ENCODE data around the gene SGIP1. TPM values are rescaled to one million over a fixed set of nuclear protein-coding genes. Genes with fewer than 3 reads are reported as not detected.
"Not testable (repeated sequence)": the region's sequence is repeated elsewhere in the genome, so short reads cannot be mapped to it uniquely, and the experiment has no call there.

Gene SGIP1
- total RNA-seq, 2 donors from 2014 or later = 1.3 to 6.2 TPM

DNA sequence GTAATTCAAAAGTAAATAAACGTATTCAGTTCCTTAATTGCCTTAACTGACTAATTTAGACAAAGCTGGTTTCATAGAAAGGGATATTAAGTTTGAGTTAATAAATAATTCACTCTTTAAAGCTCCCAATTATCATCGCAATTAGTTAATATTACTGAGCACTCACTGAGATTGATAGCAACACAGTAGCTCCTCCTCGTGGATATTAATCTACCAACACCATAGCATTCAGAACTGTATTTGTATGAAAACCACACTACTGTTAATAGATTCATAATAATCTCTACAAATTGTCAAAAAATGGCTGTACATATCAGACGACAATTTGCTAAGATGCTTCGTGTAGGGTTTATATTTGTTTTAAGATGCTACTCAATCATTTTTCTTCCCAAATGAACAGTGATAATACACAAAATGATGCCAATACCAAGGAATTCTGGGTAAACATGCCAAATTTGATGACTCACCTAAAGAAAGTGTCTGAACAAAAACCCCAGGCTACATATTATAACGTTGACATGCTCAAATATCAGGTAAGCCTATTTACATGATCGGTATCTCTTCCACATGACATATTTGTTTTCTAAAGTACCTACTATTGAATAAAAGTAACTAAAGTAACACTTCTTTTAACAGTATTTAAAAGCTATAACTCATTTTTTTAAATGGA is 199.5 kb downstream of the SGIP1 start:
- no peak for DNase-seq (ENCODE audit: low spot score)
- Histone ChIP-seq H3K4me1 (no peaks in the 10 kb centered on the region), H3K27me3 (no peaks in the 10 kb centered on the region), H3K4me3 (no peak overlapping the region), H3K27ac (no peak overlapping the region), H3K9me3 (no peaks in the 10 kb centered on the region), H3K36me3 (no peaks in the 10 kb centered on the region)
- TF ChIP-seq, protein P1, sequence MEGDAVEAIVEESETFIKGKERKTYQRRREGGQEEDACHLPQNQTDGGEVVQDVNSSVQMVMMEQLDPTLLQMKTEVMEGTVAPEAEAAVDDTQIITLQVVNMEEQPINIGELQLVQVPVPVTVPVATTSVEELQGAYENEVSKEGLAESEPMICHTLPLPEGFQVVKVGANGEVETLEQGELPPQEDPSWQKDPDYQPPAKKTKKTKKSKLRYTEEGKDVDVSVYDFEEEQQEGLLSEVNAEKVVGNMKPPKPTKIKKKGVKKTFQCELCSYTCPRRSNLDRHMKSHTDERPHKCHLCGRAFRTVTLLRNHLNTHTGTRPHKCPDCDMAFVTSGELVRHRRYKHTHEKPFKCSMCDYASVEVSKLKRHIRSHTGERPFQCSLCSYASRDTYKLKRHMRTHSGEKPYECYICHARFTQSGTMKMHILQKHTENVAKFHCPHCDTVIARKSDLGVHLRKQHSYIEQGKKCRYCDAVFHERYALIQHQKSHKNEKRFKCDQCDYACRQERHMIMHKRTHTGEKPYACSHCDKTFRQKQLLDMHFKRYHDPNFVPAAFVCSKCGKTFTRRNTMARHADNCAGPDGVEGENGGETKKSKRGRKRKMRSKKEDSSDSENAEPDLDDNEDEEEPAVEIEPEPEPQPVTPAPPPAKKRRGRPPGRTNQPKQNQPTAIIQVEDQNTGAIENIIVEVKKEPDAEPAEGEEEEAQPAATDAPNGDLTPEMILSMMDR (IDR thresholded peaks at IDR 0.05) = no peak

DNA sequence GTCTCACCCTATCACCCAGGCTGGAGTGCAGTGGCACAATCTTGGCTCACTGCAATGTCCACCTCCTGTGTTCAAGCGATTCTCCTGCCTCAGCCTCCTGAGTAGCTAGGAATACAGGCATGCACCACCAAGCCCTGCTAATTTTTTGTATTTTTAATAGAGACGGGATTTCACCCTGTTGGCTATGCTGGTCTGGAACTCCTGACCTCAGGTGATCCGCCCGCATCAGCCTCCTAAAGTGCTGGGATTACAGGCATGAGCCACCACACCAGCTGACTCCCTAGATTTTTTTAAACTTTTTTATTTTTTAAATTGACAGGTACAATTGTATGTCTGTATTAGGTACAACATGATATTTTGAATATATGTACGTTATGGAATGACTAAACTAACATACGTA is 200.6 kb downstream of the SGIP1 start:
- not testable (repeated sequence) for H3K9me3 ChIP-seq; H3K27me3 ChIP-seq; H3K4me3 ChIP-seq; H3K27ac ChIP-seq; H3K36me3 ChIP-seq; H3K4me1 ChIP-seq; DNase-seq (ENCODE audit: low spot score)

DNA sequence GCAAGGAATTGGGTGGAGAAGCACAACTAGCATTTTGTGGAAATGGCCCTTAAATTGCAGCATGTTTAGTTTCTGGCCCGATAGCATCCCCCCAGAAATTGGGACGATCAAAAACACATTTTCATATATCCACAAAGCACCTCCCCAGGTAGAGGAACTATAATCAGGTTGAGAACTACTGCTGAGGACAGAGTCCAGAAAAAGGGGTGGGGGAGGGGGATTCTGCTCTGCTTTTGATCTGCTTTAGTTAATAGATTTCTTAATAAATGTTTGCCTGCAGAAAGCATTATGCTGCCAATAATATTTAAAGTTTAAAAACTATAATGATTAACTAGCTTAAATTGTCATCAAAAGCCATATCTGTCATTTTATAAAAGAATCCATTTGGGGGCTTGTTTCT is 203.9 kb downstream of the SGIP1 start:
- H3K27ac ChIP-seq = no peak overlapping the region
- no peak overlapping the region for H3K4me3 ChIP-seq
- H3K27me3 ChIP-seq = no peaks in the 10 kb centered on the region
- DNase-seq (ENCODE audit: low spot score) = no peak
- H3K4me1 ChIP-seq = no peaks in the 10 kb centered on the region
- TF ChIP-seq, protein P1 (IDR thresholded peaks at IDR 0.05) = no peak
- no peaks in the 10 kb centered on the region for H3K9me3 ChIP-seq
- no peaks in the 10 kb centered on the region for H3K36me3 ChIP-seq

DNA sequence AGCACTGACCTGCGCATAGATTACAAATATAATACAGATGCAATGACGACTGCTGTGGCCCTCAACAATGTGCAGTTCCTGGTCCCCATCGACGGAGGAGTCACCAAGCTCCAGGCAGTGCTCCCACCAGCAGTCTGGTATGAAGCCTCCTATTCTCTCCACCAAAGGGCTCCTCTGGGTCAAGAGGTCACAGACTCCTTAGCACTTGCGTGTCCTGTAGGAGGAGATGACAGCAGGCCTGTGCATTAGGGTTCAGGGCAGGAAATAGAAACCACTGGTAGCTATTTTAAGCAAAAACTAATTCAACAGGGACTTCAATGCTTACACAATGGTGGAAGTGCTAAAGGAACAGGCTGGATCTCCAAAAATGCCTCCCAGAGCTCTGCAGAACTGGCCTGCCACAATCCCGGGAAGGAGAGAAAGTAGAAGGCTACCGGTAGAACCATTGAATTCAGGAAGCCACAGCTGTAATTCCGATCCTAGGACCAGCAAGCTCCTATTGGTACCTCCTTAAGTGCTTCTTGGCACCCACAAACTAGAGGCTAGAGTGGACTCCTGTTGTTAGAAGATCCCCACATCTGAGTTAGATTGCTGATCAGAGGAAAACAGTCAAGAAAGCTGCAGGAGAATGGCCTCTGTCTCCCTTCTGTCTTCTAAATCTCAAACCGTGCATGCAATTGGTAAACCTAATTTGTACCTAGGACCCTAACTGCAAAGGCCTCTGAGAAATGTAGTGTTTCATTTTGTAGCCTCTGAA is 205.6 kb downstream of the SGIP1 start:
- no peaks in the 10 kb centered on the region for H3K4me1 ChIP-seq
- H3K9me3 ChIP-seq = no peaks in the 10 kb centered on the region
- no peak for DNase-seq (ENCODE audit: low spot score)
- TF ChIP-seq, protein P1 (IDR thresholded peaks at IDR 0.05) = no peak
- H3K27me3 ChIP-seq = no peaks in the 10 kb centered on the region
- no peaks in the 10 kb centered on the region for H3K36me3 ChIP-seq
- no peak overlapping the region for H3K27ac ChIP-seq
- H3K4me3 ChIP-seq = no peak overlapping the region

DNA sequence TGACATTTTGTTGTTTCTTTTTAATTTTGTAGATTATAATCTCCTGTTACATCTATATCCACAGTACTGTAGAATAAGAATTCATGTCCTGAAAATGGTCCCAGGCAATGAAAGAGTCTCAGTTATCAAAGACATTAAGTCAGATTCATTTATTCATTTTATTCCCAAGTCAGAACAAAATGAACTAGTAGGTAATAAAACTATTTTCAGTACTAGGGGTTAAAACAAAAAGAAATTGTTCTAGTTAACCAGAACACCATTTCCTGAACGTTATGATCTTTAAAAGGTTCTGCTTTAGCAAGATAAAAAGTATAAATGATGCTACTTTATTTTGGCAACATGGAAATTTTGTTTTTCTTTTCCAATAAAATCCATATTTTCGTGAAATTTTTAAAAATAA is 211.5 kb downstream of the SGIP1 start:
- TF ChIP-seq, protein P1 (IDR thresholded peaks at IDR 0.05) = no peak
- Histone ChIP-seq H3K4me3 (no peak overlapping the region), H3K27me3 (no peaks in the 10 kb centered on the region), H3K4me1 (no peaks in the 10 kb centered on the region), H3K9me3 (no peaks in the 10 kb centered on the region), H3K27ac (no peak overlapping the region), H3K36me3 (no peaks in the 10 kb centered on the region)
- no peak for DNase-seq (ENCODE audit: low spot score)

DNA sequence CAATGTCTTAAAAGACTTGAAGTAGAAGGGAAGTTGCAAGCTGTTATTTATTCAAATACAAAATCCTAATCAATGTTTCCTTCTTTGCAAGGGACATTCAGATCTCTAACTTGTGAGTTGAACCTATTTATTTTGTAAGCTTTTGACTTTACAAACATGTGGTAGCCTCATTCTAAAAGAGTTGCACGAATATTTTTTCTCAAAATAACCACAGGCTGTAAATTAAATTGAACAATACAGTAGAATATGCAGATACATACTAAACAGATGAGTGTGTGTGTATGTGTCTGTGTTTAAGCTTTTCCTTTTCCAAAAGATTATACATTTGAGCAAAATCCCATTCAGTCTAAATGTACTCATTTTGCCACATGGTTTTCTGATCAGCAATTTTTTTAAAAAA is 213.5 kb downstream of the SGIP1 start:
- no peaks in the 10 kb centered on the region for H3K9me3 ChIP-seq
- H3K27me3 ChIP-seq = no peaks in the 10 kb centered on the region
- TF ChIP-seq, protein P1 (IDR thresholded peaks at IDR 0.05) = no peak
- peaks cover 0 to 7% of the 10 kb centered on the region in 2 donors for H3K4me1 ChIP-seq
- no peak overlapping the region for H3K4me3 ChIP-seq
- no peak for DNase-seq (ENCODE audit: low spot score)
- H3K36me3 ChIP-seq = no peaks in the 10 kb centered on the region
- no peak overlapping the region for H3K27ac ChIP-seq
